GM12801 (cell line): ENCODE measurements around the gene CTDNEP1.

ENCODE experiments used
- TF ChIP-seq, protein P1 (sequence below): IDR thresholded peaks from one replicate; pipeline ENCODE4 v1.5.1; 2011; ENCODE audit warnings: control low read depth; ENCODE audit not compliant: insufficient read length; ENCODE audit errors: extremely low read depth

Gene CTDNEP1

DNA sequence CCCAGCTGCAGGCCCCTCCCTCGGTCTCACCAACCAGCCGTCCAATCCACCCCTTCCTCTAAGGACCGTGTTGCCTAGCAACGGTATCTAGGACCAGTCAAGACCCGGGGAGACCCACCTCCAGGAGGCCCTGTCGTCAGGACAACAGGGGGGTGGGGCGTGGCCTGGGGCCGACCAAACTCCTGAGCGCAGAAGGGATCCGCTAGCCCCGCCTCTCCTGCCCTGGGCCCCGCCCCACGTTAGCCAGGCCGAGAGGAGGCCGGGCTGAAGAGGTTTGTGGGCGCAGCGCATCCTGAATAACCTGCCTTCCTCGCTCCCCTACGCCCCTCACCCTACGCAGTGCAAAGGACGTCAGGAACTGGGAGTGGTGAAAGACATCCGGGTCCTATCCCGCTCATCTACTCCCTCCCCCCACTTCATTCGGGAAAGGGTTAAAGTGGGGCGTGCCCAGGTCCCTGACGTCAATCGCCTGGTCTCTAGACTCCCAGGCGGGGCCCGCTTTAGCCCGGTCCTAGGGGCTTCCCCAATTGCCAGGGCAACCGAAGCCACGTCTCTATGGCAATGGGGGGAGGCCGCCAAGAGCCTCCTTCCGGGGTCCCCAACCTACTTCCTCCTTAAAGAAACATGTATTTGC lies 46.6 kb downstream of the CTDNEP1 start:
- TF ChIP-seq, protein P1, sequence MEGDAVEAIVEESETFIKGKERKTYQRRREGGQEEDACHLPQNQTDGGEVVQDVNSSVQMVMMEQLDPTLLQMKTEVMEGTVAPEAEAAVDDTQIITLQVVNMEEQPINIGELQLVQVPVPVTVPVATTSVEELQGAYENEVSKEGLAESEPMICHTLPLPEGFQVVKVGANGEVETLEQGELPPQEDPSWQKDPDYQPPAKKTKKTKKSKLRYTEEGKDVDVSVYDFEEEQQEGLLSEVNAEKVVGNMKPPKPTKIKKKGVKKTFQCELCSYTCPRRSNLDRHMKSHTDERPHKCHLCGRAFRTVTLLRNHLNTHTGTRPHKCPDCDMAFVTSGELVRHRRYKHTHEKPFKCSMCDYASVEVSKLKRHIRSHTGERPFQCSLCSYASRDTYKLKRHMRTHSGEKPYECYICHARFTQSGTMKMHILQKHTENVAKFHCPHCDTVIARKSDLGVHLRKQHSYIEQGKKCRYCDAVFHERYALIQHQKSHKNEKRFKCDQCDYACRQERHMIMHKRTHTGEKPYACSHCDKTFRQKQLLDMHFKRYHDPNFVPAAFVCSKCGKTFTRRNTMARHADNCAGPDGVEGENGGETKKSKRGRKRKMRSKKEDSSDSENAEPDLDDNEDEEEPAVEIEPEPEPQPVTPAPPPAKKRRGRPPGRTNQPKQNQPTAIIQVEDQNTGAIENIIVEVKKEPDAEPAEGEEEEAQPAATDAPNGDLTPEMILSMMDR = no peak

DNA sequence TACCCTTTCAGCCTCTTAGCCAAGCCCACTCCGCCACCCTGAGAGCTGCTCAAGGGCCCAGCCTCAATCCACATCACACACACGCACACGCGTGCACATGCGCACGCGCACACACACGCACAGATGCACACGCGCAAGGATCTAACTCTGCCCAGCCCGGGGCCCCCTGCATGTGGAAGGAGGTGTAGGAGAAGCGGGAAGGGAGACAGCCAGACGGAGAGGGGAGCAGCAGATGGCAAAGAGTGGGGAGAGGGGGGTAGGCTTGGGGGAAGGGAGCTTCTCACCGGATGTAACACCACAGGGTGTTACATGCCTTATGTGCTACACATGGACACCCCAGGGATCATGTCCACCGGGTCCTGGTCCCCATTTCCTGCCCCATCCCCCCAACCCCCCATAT lies 47.2 kb downstream of the CTDNEP1 start:
- TF ChIP-seq, protein P1 = no peak

DNA sequence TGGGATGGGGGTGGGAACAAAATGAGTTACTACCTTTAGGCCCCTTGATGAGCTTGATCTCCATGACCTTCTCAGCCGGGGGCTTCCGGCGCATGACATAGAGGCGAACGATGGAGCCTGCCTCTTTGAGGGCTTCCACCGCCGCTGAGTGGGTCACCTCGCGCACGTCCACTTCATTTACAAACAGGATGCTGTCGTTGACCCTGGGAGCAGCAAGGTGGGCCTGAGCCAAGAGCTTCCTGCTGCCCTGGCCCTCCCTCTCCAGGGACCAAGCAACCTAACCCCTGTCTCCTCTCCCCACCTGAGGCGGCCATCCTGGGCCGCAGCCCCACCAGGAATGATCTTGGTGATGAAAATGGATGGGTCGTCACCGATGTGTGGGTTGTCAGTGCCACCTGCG lies 48.1 kb downstream of the CTDNEP1 start:
- TF ChIP-seq, protein P1 = no peak

DNA sequence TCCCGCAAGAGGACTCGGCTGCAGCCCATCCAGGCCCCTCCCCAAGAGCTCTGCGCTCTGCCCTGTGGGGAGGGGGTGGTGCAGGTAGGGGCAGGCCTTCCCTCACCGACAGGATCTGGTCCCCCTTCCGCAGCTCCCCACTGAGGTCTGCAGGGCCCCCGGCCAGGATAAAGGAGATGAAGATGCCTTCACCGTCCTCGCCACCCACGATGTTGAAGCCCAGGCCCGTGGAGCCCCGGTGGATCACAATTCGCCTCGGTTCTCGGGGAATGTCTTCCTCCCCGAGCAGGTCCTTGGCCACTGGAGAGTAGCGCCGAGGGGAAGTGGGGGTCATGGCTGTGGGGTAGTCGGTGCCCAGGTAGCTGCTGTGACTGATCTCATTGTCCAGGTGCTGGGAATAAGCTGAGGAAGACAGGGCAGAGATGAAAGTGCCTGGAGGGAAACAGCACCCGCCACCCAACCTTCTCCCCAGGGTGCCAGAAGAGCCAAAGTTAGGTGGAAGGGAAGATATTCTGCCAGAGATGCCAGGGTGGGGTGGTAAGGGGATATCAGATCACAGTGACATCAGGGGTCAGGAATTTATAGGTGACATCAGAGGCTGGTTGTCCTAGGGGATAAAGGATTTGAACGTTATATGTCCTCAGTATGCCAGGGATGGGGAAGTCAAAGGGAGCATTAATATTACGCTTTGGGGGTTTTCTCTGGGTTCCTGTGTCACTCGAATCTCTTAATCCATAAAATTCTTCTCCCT lies 54.7 kb downstream of the CTDNEP1 start:
- TF ChIP-seq, protein P1 = no peak

DNA sequence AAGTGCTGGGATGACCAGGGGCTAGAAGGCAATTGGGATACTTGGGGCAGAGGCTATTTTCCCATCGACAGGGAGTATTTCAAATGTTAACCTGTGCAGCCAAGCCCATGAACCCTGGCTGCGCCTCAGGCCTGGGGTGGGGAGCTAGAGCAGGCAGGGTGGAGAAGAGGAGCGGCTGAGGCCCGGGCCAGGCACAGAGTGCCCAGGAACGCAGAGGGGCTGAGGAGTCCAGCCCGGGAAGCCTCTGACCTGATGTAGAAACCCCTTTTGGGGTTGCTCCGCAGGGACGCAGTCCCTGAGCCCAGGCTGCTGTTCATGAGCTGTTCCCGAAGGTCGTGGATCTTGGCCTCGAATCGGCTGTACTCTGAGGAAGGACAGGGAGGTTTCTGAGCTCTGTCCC lies 55.6 kb downstream of the CTDNEP1 start:
- TF ChIP-seq, protein P1 = no peak
